GM21367 (cell line): ENCODE results near the gene PDE4D.
"Not testable (repeated sequence)": the region's sequence is repeated elsewhere in the genome, so short reads cannot be mapped to it uniquely, and the experiment has no call there.

Experiments used
- ATAC-seq: cut with Tn5 transposase; IDR thresholded peaks from one replicate; pipeline ENCODE4 v1.9.1; 2021; ENCODE audit not compliant: unreplicated experiment

PDE4D gene

DNA sequence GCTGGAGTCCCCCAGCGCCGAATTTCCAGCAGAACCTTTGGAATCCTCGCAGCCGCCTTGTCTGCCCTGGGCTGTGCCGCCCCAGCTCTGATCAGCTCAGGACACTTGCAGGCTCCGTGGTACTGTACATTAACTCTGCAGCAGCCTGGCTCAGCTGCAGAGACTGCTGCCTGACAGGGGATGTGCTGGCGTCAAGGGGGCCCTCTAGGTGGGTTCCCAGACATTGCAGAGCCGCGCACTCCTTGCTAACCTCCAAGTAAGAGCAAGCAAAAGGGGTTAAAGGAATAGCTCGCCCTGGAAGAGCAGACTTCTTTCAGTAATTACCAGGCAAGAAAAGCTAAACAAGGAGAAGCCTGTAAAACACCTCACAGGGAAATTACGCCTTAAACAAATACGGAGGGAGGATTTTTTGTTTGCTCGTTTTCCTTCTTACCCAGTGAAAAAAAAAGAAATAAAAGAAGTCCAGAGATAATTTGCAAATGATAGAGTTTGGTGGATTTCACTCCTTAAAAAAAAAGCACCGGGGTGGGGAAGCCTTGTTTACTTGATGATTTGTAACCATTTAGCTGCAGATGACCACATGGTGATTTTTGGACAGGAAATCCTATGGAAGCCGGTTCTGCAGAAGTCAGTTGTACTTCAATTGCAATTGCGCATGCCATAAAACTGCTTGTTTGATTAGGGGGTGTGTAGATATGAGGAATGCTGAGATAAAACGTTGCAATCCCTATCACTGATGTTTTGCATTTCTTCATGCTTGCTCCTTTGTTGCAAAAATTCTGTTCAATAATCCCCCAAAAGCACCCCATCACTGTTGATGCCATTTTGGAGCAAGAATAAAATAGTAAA, 305.8 kb downstream of the PDE4D start:
- no peak for ATAC-seq

- ATAC-seq: no peak
These were observed 306.7 kb downstream of the PDE4D start for GRCh38 chr5:59586841-59587240.

- ATAC-seq: no peak
These were observed 308.4 kb downstream of the PDE4D start for GRCh38 chr5:59584858-59585846.

- no peak for ATAC-seq
These were observed 309.5 kb downstream of the PDE4D start for GRCh38 chr5:59583810-59584562.

DNA sequence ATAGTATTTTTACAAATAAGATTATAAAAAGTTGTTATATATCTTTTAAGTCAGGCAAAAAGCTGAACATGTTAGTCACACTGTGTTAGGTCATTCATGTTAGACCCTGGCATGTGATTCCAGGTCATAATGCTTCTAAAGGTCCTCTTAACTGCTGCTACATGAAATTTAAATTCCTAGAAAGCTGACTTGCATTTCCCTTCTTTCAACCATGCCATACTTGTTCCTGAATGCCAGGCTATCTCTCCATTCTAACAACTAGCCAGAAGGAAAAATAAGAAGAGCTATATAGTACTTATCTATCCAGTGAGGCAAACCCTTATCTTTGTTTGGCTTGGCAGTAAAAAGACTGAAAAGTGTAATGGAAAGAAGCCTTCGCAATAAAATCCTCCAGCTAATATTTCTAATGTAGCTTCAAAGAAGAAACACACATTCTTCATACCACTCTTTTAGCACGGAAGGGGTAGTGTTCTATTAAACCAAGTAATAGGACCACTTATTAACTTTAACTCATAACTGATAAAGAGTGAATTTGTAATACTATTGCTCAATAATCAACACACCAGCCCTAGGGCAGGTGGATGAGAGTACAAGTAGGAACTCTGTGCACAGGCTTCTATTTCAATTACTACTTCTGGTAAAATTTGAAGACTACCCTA, 310.2 kb downstream of the PDE4D start:
- ATAC-seq: no peak

- no peak for ATAC-seq
These were observed 310.8 kb downstream of the PDE4D start for GRCh38 chr5:59582746-59583145.

GRCh38 chr5:59579824-59580167, 313.7 kb downstream of the PDE4D start:
- no peak for ATAC-seq

DNA sequence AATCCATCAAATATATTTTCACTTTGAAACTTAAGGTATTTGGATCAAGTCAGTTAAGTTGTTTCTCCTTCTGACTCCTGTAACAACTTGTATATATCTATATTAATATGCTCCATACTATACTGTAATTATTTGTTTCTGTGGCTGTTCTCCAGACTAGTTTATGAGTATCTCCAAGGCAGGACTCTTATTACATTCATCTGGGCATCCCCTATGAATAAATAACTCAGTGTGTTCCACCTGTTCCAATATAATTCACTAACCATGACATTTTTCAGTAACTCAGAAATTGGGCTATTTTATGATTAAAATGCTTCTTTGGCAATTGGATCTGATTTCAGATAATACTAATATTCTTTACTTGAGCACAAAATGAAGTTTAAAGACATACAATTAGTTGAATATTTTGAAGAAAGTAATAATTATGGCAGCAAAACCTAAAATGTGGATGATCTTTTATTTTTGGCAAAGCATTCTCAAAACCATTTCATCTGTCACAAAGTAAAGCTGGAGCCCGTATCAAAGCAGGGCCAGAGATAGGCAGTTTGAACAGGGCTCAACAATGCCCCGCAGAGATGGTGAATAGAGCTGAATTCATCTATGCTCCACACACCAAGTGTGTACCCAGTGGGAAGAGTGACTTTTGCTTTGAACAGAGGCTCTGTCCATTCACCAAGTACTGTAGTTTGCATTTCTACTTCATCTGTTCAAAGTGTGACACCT, 314.3 kb downstream of the PDE4D start:
- no peak for ATAC-seq

- ATAC-seq: no peak
These were observed 316.0 kb downstream of the PDE4D start for GRCh38 chr5:59577485-59577884.

DNA sequence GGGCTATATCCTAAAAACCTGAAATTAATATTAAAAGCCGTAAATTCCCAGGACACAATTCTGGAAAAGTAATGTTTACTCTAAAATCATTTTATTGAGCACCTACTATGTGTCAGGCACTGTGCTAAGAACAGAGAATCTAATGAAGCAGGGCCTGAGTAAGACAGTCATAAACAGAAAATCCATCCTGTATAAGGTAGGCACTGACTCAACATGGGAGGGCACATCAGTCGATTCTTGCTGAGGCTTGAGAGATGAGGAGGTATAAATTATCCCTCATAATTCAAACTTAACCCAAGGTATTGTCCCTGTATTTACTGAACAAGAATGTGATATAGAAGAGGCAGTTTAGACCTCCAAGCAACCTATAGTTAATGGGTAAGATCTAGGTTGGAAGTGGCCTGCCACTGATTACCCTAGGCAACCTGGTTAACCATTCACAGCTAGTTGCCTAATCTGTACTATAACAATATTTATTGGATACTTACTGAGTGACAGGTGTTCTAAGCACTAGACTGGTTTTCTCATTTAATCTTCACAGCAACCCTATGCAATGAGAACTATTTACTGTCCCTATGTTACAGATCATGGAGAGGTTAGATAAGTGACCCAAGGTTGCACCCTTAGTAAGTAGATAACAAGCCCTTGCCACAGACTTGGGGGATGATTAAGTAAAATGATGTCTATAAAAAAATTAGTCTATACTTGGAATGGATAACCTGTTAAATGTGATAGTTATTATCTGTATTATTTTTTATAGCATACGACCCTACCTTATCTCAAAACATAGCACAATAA, 317.7 kb downstream of the PDE4D start:
- ATAC-seq: no peak

DNA sequence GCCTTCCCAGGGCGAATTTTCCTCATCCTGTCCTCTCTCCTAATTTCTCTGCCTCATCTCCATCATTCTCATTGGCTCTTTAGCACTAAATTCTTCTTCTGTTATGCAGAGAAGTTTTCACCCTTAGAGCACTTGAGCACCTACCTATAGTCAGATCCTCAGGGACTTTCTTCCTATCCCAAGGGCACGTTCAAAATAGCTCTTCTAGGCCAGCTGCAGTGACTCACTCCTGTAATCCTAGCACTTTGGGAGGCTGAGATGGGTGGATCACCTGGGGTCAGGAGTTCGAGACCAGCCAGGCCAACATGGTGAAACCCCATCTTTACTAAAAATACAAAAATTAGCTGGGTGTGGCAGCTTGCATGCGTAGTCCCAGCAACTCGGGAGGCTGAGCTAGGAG, 320.0 kb downstream of the PDE4D start:
- ATAC-seq: not testable (repeated sequence)

- no peak for ATAC-seq
These were observed 322.5 kb downstream of the PDE4D start for GRCh38 chr5:59571067-59571466.

DNA sequence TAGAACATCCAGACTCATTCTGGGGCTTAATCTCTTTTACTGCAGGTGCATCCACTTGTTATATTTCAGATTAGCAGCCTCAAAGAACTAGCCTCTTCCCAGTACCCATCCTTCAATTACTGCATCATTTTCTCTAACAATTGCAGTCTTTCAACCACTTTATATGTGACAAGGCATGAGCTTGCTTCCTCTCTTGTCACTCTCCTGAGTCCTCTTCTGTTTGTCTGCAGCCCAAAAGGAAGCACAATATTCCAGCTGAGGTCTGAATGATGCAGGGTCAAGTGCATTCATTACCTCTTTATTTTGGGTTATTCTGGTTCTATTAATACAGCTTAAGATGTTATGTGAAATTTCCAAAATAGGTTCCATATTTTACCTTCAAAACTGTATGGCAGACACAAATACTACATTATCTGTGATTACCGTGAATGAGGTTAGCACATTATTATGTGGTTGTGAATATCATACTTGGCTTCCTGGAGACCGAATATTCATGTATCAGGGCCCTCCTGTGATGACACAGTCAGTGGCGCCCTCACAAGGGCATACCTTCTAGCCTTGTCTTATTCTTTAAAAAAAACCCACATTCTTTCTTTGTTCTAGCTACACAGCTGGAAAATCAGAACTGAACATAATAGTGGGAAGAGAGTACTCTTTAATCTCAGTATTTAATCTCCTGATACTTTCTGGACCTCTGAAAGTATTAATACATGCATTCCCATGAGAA, 323.8 kb downstream of the PDE4D start:
- no peak for ATAC-seq

GRCh38 chr5:59569158-59569557, 324.4 kb downstream of the PDE4D start:
- ATAC-seq: no peak

DNA sequence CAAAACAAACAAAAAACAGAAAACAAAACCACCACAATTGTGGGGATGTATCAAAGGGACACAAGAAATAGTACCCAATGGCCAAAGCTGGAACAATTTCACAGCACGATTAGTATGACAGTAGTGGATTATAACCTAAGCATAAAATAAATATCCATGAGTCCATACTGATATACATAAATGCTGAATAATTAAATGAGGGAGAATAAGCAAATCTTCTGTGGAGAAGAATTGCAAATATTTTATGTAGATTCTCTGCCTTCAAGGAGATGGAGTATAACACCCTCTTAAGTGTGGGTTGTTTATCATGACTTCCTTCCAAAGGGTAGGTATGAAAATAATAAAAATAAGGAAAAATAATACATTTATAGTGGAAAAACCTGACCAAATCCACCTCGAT, 325.4 kb downstream of the PDE4D start:
- no peak for ATAC-seq

DNA sequence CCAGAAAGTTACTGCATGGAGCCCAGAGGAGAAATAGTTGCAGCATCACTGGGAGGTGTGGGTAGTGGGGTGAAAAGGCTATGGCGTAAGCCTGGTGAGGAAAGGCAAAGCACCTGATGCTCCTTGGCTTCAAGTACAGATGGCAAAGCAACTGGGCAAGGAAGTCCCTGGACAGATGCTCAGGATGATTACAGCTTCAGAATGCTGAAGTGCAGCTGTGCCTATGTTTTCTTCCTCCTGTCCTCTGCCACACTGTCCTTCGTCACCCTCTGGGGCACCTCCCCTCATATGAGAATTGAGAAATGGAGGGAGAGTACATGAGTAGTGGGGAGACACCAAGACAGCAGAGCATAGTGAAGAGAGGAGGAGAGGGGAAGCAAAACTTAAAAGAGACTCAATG, 328.0 kb downstream of the PDE4D start:
- ATAC-seq: no peak

GRCh38 chr5:59564895-59565294, 328.6 kb downstream of the PDE4D start:
- no peak for ATAC-seq

DNA sequence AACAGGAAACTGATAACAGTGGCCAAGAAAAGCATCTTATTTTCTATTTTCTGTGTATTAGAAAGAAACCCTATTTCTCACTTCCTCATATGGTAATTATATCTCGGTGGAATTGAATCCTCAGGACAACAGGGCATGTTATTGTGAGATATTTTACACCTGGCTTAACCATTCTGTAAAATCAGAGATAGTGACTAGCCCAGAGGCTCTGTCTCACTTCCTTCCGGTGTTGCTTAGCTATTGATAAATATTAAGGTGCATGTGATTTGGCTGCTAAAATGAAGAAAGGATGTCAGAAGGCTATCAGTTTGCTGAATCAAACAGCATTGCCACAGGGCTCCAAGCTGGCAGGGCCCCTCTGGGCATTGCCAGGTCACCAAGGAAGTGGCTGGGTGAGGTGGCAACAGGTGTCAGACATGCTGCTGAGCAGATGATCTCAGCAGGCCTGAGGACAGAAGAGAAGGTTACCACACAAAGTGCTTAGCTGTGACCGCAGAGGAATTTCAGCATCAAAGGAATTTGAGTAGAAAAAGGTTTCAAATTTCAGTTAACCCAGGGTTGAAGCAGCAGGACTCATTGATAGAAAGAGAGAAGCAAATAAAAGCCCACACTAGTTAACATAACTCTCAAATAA, 330.7 kb downstream of the PDE4D start:
- peak; percentile 95 for ATAC-seq
